ENCODE measurements around the gene MED25. TPM values are rescaled to one million over a fixed set of nuclear protein-coding genes. Genes with fewer than 3 reads are reported as not detected.

The MED25 gene
- total and polyA plus RNA-seq, 9 of the 15 experiments (the other 6 are each of a cell fraction or from before 2014, with no cell fraction given): 4.1 to 93.9 (median 19.3) TPM

DNA sequence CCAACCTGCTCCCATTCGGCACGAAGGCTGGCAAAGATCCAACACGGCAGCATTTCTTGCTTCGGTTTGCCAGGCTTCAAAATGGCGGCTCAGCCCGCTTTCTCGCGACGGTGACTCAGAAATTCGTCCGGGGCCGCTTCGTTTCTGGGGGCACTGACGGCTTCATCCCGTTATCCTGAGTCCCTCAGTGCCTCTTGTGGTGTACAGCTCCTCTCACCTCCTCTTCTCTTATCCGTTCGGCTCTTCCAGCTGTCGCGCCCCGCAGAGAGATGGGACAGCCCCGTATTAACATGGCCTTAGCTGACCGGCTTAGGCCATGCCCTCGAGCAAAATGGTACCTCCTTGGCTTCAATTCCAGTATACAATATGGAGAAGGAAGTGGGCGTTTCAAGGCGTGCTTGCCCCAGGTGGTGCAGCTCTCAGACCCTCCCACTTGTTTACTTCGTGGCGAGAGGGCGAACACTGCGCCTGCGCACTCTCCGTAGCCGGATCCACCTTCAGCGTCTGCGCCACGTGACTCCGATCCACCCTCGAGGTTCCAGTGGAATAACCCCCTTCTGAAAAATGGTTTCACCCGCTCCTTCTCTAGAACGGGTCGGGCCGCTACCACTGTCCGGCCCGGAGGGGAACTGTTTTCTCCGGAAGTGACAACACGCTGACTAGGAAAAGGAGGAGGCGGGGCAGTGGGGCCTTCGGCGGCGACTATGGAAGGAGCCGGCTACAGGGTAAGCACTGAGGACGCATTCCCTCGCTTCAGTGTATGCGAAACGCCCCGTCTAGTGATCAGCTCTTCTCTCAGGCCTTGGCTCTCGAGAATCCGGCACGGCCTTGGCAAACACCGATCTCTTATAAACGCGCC lies 59.2 kb downstream of the MED25 start, which contains the start of the genes AKT1S1 and TBC1D17 (continued):
- TF ChIP-seq, protein P1, sequence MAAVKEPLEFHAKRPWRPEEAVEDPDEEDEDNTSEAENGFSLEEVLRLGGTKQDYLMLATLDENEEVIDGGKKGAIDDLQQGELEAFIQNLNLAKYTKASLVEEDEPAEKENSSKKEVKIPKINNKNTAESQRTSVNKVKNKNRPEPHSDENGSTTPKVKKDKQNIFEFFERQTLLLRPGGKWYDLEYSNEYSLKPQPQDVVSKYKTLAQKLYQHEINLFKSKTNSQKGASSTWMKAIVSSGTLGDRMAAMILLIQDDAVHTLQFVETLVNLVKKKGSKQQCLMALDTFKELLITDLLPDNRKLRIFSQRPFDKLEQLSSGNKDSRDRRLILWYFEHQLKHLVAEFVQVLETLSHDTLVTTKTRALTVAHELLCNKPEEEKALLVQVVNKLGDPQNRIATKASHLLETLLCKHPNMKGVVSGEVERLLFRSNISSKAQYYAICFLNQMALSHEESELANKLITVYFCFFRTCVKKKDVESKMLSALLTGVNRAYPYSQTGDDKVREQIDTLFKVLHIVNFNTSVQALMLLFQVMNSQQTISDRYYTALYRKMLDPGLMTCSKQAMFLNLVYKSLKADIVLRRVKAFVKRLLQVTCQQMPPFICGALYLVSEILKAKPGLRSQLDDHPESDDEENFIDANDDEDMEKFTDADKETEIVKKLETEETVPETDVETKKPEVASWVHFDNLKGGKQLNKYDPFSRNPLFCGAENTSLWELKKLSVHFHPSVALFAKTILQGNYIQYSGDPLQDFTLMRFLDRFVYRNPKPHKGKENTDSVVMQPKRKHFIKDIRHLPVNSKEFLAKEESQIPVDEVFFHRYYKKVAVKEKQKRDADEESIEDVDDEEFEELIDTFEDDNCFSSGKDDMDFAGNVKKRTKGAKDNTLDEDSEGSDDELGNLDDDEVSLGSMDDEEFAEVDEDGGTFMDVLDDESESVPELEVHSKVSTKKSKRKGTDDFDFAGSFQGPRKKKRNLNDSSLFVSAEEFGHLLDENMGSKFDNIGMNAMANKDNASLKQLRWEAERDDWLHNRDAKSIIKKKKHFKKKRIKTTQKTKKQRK (IDR thresholded peaks at IDR 0.05; ENCODE audit: borderline replicate concordance, low read depth, low read length): no peak
- TF ChIP-seq, protein P2, sequence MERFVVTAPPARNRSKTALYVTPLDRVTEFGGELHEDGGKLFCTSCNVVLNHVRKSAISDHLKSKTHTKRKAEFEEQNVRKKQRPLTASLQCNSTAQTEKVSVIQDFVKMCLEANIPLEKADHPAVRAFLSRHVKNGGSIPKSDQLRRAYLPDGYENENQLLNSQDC (CRISPR knock-in tag; IDR thresholded peaks at IDR 0.05): 0 out of 2 replicates have a peak, but pooled peaks have one; percentile 63
- TF ChIP-seq SRSF9 (IDR thresholded peaks at IDR 0.05; ENCODE audit: borderline replicate concordance, low read depth, low read length): no peak
- peak; percentile 69; the same call in 1 of the 2 replicates for TF ChIP-seq PRMT5 (CRISPR knock-in tag; IDR thresholded peaks at IDR 0.05)
- TF ChIP-seq MXI1 (IDR thresholded peaks at IDR 0.05; ENCODE audit: low read depth, low read length): peak; percentile 73
- TF ChIP-seq MCM5 (IDR thresholded peaks at IDR 0.05; ENCODE audit: low read depth): no peak
- TF ChIP-seq HDAC3 (IDR thresholded peaks at IDR 0.05; ENCODE audit: borderline replicate concordance, partially characterized antibody): no peak
- no peak for TF ChIP-seq U2AF1 (optimal IDR thresholded peaks at IDR 0.05; ENCODE audit: low read depth, low read length)
- TF ChIP-seq KLF16 (IDR thresholded peaks at IDR 0.05): no peak
- TF ChIP-seq, protein P3, sequence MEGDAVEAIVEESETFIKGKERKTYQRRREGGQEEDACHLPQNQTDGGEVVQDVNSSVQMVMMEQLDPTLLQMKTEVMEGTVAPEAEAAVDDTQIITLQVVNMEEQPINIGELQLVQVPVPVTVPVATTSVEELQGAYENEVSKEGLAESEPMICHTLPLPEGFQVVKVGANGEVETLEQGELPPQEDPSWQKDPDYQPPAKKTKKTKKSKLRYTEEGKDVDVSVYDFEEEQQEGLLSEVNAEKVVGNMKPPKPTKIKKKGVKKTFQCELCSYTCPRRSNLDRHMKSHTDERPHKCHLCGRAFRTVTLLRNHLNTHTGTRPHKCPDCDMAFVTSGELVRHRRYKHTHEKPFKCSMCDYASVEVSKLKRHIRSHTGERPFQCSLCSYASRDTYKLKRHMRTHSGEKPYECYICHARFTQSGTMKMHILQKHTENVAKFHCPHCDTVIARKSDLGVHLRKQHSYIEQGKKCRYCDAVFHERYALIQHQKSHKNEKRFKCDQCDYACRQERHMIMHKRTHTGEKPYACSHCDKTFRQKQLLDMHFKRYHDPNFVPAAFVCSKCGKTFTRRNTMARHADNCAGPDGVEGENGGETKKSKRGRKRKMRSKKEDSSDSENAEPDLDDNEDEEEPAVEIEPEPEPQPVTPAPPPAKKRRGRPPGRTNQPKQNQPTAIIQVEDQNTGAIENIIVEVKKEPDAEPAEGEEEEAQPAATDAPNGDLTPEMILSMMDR (IDR thresholded peaks at IDR 0.05 in 2 of 3, conservative IDR thresholded peaks at IDR 0.05 in 1 of 3; ENCODE audit: insufficient read depth in 2 of 3, low read depth in 1 of 3, low read length in 3 of 3): no peak; a peak in 1 of 6 replicates
- TF ChIP-seq ZNF778 (CRISPR knock-in tag; IDR thresholded peaks at IDR 0.05): no peak
- TF ChIP-seq MEF2D (tag; conservative IDR thresholded peaks at IDR 0.05; ENCODE audit: low read depth): 0 out of 2 replicates have a peak, but pooled peaks have one; percentile 32
- peak; percentile 89 for TF ChIP-seq FOSL1 (tag; conservative IDR thresholded peaks at IDR 0.05)
- TF ChIP-seq ZNF324 (CRISPR knock-in tag; IDR thresholded peaks at IDR 0.05): no peak
- TF ChIP-seq ZNF133 (CRISPR knock-in tag; IDR thresholded peaks at IDR 0.05): no peak
- peak in 1 of 2 experiments; percentile 91; a peak in 2 of 4 replicates for TF ChIP-seq CSDE1 (IDR thresholded peaks at IDR 0.05)
- TF ChIP-seq NR1H2 (CRISPR knock-in tag; IDR thresholded peaks at IDR 0.05): no peak
- TF ChIP-seq, protein P4, sequence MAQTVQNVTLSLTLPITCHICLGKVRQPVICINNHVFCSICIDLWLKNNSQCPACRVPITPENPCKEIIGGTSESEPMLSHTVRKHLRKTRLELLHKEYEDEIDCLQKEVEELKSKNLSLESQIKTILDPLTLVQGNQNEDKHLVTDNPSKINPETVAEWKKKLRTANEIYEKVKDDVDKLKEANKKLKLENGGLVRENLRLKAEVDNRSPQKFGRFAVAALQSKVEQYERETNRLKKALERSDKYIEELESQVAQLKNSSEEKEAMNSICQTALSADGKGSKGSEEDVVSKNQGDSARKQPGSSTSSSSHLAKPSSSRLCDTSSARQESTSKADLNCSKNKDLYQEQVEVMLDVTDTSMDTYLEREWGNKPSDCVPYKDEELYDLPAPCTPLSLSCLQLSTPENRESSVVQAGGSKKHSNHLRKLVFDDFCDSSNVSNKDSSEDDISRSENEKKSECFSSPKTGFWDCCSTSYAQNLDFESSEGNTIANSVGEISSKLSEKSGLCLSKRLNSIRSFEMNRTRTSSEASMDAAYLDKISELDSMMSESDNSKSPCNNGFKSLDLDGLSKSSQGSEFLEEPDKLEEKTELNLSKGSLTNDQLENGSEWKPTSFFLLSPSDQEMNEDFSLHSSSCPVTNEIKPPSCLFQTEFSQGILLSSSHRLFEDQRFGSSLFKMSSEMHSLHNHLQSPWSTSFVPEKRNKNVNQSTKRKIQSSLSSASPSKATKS (CRISPR knock-in tag; IDR thresholded peaks at IDR 0.05): no peak
- TF ChIP-seq PCBP1 (IDR thresholded peaks at IDR 0.05; ENCODE audit: low read depth, low read length, poor library complexity, severe bottlenecking): no peak
- no peak for TF ChIP-seq PHTF2 (CRISPR knock-in tag; IDR thresholded peaks at IDR 0.05)
- peak; percentile 17; the same call in 1 of the 2 replicates for TF ChIP-seq HDAC2 (IDR thresholded peaks at IDR 0.05)

Measured in K562 (cell line).